Activated CD8-positive, alpha-beta memory T cell treated with anti-CD3 and anti-CD28 coated beads, Interleukin-2, amount 50 U/mL, for 24 hours (primary cell): ENCODE data around the gene ELOVL7.
"Not testable (repeated sequence)": the region's sequence is repeated elsewhere in the genome, so short reads cannot be mapped to it uniquely, and the experiment has no call there.

ENCODE experiments used
- DNase-seq: peaks from one replicate; pipeline ENCODE4 v3.0.0-alpha.2; 2020; ENCODE audit errors: extremely low read depth

ELOVL7 gene

DNA sequence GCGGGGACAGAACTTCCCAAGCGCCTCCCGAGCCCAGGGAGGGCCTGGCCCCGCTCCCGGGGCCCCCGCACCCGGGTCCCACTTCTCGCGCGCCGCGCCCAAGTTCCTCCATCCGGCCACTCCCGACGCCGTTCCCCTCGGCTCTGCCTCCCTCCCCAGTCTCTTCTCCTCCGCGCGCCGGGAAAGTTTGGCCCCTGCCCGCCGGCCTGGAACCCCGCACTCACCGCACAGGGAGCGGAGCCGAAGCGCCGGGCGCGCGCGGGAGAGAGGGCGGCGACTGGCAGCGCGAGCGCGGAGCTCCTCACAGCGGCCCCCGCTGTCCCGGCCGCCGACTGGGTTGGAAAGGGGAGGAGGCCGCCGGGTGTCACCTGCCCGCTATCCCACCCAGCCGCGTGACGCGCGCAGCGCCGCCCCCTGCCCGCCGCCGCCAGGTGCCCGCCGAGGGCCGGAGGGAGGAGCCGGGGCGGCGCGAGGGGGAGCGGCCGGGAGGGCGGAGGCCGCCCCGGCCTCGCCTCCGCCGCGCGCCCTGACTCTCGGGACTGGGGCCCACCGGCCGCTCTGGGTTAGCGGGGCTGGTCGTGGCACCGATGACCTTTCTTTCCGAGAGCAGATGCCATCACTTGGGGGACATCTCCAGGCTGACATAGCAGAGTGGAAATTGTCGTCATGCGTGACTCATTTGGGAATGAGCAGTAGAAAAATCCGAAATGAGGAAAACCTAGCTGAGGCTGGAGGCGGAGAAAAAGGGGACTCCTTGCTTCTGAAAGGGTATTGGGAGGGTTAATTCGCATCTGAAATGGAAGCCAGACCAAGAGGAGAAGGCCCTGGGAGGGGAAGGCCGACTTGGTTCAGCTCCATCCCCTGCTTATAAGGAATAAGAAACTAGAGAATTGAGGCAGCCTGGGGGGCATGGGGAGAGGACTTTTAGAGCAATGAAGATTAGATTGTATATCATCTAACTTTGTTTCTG lies at the start of gene ELOVL7:
TSS of gene ELOVL7 (minus strand) at position 334 of the 970 bp plus-strand sequence. CDS start 56,872 bp downstream, outside the sequence.
- peak; percentile 5 for DNase-seq

DNA sequence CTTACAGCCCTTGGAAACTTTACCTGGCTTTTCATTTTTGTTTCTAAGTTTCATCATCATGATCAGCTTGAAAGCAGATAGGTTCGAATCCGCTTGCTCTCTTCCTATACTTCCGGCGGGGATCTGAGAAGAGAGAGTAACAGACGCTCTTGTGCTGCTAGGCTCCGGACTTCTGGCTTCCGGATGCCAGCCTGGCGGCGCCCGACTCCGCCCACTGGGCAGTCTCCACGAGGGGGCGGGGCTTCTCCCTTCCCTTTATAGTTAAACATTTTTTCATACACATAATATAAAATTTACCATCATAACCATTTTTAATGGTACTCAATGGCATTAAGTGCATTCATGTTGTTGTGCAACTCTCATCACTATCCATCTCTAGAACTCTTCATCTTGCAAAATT lies 49.5 kb upstream of the ELOVL7 start:
- DNase-seq, result no peak

DNA sequence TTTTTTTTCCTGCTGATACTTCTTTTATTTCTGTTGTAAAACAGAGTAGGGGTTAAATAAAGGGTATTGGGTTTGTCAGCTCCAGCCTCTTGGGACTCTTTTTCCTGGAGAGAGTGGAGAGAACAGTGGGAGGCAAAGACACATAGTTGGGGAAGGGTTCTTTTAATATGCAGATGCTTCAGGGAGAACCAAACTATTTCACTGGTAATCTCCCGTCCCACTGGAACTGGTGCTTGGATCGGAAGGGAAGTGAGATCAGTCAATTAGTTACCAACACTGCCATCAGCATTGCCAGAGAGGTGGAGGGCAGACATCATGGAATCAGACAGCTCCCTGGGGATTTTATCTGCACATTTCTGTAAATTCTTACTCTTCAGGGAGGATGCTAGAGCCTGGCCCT lies 47.6 kb upstream of the ELOVL7 start:
- DNase-seq, result no peak

- DNase-seq, result no peak
Observed at GRCh38 chr5:60888359-60889061, 44.4 kb upstream of the ELOVL7 start.

- no peak for DNase-seq
Observed at GRCh38 chr5:60887746-60888145, 43.7 kb upstream of the ELOVL7 start.

DNA sequence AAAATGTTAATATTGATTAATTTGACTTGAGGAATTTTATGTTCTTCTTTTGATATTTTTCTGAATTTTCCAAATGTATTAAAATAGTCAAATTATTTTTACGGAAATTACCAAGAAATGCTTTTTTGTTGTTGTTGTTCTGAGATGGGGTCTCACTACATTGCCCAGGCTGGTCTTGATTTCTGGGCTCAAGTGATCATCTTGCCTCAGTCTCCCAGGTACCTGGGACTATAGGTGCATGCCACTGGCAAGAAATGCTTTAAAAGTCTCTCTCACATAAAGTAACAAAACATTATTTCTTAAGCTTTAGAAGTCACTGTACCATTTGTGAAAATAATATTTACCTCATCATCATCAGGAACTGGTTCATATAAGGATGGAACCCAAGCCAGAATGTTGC lies 43.0 kb upstream of the ELOVL7 start:
- DNase-seq, result no peak

GRCh38 chr5:60886158-60886557 lies 42.1 kb upstream of the ELOVL7 start:
- no peak for DNase-seq

- no peak for DNase-seq
Observed at GRCh38 chr5:60883229-60883628, 39.2 kb upstream of the ELOVL7 start.

DNA sequence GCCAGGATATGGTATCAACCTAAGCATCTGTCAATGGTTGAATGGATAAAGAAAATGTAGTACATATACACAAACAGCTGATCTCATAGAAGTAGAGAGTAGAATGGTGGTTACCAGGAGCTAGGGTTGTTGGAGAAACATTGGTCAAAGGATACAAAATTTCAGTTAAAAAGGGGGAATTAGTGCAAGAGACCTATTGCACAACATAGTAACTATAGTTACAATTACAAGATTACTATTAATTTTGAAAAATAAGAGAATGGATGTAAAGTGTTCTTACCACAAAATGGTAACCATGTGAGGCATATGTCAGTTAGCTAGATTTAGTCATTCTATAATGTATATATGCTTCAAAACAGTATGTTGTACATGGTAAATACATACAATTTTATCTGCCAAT lies 28.8 kb upstream of the ELOVL7 start:
- DNase-seq, result no peak

DNA sequence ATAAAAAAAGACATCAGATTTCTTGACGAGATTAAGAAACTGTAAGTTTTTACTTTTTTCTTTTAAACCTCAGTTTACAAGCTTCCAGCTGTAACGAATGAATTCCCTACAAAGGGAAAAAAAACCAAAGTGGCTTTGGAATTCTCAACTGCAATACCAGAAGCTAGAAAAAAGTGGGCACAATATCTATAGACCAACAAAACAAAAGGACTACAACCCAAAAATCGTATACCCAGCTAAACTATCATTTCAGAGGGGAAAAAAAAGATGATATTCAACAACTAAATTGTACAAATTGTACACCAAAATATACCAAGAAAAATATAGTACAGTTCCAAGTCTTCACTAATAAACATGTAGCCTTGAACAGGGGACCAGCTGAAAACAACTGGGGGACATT lies 26.8 kb upstream of the ELOVL7 start:
- no peak for DNase-seq

- not testable (repeated sequence) for DNase-seq
Observed at GRCh38 chr5:60860572-60860971, 16.5 kb upstream of the ELOVL7 start.

DNA sequence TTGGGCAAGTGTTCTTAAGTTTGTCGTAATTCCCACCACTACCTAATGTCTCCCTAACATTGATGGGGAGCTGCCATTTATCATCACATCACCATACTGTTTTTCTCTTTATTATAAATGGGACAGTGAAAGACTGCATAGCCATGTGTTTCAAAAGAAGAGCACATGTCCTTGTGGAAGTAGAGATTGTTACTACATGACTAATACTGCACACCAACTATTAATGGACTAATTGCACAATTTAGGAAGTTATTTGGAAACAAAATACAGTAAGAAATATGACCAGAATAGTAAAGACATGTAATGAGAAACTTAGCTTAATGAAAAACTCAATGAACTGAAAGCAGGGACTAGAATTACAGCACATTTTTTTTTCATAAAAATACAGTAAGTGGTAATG lies 12.0 kb upstream of the ELOVL7 start:
- DNase-seq, result no peak

- DNase-seq, result no peak
Observed at GRCh38 chr5:60852940-60853339, 8.9 kb upstream of the ELOVL7 start.

GRCh38 chr5:60852317-60852716 lies 8.2 kb upstream of the ELOVL7 start:
- DNase-seq, result no peak

GRCh38 chr5:60851626-60852025 lies 7.6 kb upstream of the ELOVL7 start:
- DNase-seq, result no peak

GRCh38 chr5:60846298-60846697 lies 2.2 kb upstream of the ELOVL7 start:
- no peak for DNase-seq

DNA sequence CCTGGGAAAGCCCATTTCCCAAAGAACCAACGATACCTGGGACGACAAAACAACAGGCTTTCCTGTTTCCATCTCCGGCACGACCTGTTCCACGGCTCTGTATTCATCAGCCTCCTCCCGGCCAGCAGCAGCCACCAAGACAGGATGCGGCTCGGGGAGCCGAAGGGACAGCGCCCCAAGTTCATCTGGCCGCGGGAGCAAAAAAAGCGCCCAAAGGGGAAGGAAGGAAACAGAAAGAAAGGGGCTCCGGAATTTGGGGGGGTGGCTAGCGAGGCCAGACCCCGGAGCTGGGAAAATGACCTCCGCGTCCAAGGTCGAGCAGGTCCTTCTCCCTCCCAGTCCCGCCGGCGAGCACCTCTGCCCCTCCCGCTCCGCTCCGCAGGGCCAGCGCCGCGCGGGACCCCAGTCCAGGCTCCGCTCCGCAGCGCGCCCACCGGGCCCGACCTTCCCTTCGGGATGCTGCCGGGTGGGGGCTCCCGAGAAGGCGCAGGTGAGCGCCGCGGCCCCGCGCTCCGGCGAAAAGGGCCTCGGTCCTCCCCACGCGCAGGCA lies 608 bp downstream of the ELOVL7 start:
- no peak for DNase-seq

DNA sequence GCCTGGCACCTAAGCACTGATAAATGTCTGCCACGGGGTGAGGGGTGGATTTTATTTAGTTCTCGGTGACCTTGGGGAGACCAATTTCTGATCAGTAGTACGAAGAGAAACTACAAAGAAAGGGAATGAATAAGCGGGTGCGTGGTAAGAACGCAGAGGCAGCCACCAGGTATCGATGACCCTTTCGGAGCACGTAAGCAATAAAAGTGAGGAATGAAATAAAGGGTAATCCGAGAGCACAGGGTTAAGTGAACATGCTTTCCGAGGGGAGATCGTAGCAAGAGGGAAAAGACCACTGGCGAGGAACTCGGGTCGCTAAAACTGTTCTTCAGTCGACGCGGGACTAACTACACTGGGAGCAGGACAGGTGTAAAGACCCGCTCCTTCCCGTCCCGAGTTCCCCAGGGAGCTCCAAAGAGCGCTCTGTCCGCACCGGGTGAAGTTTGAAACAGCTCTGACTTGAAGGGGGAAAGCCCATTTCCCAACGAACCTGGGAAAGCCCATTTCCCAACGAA lies 1.1 kb downstream of the ELOVL7 start:
- no peak for DNase-seq

- no peak for DNase-seq
Observed at GRCh38 chr5:60841361-60841760, 2.7 kb downstream of the ELOVL7 start.

- DNase-seq, result no peak
Observed at GRCh38 chr5:60836131-60836530, 7.9 kb downstream of the ELOVL7 start.

DNA sequence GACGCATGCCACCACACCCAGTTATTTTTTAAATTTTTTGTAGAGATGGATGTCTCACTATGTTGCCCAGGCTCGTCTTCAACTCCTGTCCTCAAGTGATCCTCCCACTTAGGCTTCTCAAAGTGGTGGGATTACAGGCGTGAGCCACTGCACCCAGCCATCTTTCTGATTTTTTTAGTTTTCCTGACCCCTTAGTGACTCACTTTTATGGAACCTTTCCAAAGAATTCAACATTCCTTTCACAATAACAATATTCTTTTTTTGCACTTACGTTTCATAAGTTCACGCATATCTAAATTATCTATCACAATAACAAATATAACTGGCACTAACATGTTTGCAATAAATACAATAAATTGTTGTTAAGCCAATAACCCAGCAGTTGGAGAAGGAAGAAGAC lies 8.5 kb downstream of the ELOVL7 start:
- no peak for DNase-seq

- DNase-seq, result no peak
Observed at GRCh38 chr5:60833520-60833919, 10.5 kb downstream of the ELOVL7 start.
